ENCODE results near the gene GALNT14.

GALNT14 gene

GRCh38 chr2:31140151-31140550 is 1.9 kb upstream of the GALNT14 start:
- TF ChIP-seq, protein P1, sequence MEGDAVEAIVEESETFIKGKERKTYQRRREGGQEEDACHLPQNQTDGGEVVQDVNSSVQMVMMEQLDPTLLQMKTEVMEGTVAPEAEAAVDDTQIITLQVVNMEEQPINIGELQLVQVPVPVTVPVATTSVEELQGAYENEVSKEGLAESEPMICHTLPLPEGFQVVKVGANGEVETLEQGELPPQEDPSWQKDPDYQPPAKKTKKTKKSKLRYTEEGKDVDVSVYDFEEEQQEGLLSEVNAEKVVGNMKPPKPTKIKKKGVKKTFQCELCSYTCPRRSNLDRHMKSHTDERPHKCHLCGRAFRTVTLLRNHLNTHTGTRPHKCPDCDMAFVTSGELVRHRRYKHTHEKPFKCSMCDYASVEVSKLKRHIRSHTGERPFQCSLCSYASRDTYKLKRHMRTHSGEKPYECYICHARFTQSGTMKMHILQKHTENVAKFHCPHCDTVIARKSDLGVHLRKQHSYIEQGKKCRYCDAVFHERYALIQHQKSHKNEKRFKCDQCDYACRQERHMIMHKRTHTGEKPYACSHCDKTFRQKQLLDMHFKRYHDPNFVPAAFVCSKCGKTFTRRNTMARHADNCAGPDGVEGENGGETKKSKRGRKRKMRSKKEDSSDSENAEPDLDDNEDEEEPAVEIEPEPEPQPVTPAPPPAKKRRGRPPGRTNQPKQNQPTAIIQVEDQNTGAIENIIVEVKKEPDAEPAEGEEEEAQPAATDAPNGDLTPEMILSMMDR (IDR thresholded peaks at IDR 0.05): no peak
- Histone ChIP-seq H3K9me3 (no peaks in the 10 kb centered on the region), H3K4me3 (ENCODE audit: low read depth in 1 of 2, low read length in 1 of 2) (no peak overlapping the region), H3K27me3 (peaks cover 42% of the 10 kb centered on the region), H3K27ac (no peak overlapping the region), H3K36me3 (no peaks in the 10 kb centered on the region), H3K4me1 (ENCODE audit: control insufficient read depth in 1 of 2, insufficient read depth in 1 of 2, low read depth in 1 of 2, low read length in 1 of 2) (peaks cover 19 to 21% of the 10 kb centered on the region in 2 experiments)

DNA sequence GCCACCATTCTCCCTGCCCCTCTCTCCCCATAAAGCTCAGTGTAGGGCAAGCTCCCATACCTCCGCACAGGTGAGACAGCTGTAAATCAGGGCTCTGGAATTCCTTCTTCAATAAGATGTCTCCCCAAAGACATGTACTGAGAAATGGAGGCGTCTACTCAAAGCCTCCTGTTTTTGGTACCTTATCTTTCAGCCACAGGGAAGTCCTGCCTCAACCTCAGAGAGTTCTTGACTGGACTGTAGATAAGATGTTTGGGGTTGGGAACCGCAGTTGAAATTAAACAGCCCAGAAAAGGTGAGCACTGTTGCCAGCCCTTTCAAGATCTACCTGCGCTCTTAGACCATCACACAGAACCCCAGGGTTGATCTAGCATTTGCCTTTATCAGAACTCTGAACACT is 1.4 kb upstream of the GALNT14 start:
- Histone ChIP-seq H3K36me3 (no peaks in the 10 kb centered on the region), H3K4me3 (ENCODE audit: low read depth in 1 of 2, low read length in 1 of 2) (no peak overlapping the region), H3K9me3 (no peaks in the 10 kb centered on the region), H3K4me1 (ENCODE audit: control insufficient read depth in 1 of 2, insufficient read depth in 1 of 2, low read depth in 1 of 2, low read length in 1 of 2) (peaks cover 19 to 21% of the 10 kb centered on the region in 2 experiments), H3K27me3 (peaks cover 42% of the 10 kb centered on the region), H3K27ac (no peak overlapping the region)
- TF ChIP-seq, protein P1 (IDR thresholded peaks at IDR 0.05): no peak

DNA sequence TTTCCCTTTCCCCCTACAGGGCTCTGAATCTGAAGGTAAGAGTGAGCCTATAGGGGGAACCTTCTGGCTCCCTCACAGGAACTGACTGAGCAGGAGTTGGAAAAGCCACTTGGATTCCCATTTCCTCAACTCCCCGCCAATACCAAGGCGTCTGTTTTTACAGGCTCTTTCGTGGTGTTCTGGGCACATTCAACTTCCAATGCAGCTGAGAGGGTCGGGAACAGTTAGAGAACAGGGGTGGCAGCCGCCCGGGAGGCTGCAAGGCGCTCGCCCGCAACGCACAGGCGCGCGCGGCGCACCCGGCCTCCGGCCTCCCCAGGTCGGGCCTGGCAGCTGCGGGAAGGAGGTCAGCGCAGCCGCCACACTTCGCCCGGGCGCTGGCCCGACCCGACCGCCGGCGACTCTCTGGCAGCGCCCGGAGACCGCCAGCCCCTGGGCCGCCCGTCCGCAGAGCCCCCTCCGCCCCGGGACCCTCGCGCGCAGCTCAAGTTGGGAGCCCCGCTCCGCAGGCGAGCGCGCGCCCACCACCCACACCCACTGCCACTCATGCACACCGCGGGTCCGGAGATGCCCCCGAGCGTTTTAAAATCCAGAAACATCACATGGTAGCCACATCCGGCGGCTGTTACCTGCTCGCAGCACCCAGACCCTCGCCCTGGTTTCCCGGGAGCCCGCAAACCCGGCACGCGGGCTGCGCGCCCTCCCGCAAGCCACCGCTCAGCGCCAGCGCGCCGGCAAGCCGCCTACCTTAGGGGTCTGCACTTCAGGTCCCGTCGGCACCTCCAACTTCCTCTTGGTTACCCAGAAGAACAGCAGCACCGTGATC is 816 bp downstream of the GALNT14 start:
- Histone ChIP-seq H3K27ac (peak overlapping the region; percentile 7), H3K36me3 (no peaks in the 10 kb centered on the region), H3K4me1 (ENCODE audit: control insufficient read depth in 1 of 2, insufficient read depth in 1 of 2, low read depth in 1 of 2, low read length in 1 of 2) (peaks cover 19 to 21% of the 10 kb centered on the region in 2 experiments), H3K9me3 (no peaks in the 10 kb centered on the region), H3K4me3 (ENCODE audit: low read depth in 1 of 2, low read length in 1 of 2) (peak overlapping the region; percentile 76 to 82), H3K27me3 (peaks cover 42% of the 10 kb centered on the region)
- TF ChIP-seq, protein P1 (IDR thresholded peaks at IDR 0.05): no peak

GRCh38 chr2:31136732-31137131 is 1.5 kb downstream of the GALNT14 start:
- Histone ChIP-seq H3K27me3 (peaks cover 42% of the 10 kb centered on the region), H3K36me3 (no peaks in the 10 kb centered on the region), H3K27ac (no peak overlapping the region), H3K4me3 (ENCODE audit: low read depth in 1 of 2, low read length in 1 of 2) (peak overlapping the region; percentile 76 to 82), H3K9me3 (no peaks in the 10 kb centered on the region), H3K4me1 (ENCODE audit: control insufficient read depth in 1 of 2, insufficient read depth in 1 of 2, low read depth in 1 of 2, low read length in 1 of 2) (peaks cover 19 to 21% of the 10 kb centered on the region in 2 experiments)
- TF ChIP-seq, protein P1 (IDR thresholded peaks at IDR 0.05): no peak

DNA sequence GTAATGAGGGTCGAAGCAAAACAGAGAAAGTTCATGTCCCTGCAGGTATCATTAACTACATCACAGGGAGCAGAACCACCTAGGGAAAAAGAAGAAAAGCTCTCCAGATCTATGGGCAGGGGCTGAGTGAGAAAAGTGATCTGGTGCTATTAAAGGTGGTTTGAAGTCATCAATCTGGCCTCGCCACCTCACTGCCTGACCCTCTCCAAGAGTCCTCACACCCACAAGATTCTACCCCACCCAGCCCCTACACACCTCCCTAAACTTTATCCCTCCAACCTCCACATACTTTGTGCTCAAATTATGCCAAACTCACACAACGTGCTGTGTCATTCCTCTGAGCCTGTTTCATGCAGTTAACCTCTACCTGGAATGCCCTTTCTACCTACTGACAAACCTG is 2.2 kb downstream of the GALNT14 start:
- Histone ChIP-seq H3K36me3 (no peaks in the 10 kb centered on the region), H3K27me3 (peaks cover 42% of the 10 kb centered on the region), H3K27ac (no peak overlapping the region), H3K4me1 (ENCODE audit: control insufficient read depth in 1 of 2, insufficient read depth in 1 of 2, low read depth in 1 of 2, low read length in 1 of 2) (peaks cover 19 to 21% of the 10 kb centered on the region in 2 experiments), H3K4me3 (ENCODE audit: low read depth in 1 of 2, low read length in 1 of 2) (peak overlapping the region in 1 of 2 experiments; percentile 82), H3K9me3 (no peaks in the 10 kb centered on the region)
- TF ChIP-seq, protein P1 (IDR thresholded peaks at IDR 0.05): no peak

All from neutrophil (primary cell).